ENCODE data around the gene OLFM2. TPM values are rescaled to one million over a fixed set of nuclear protein-coding genes. Genes with fewer than 3 reads are reported as not detected.

Gene OLFM2
- total and polyA plus RNA-seq, 2 donors from 2014 or later, result 2.1 to 5.4 TPM

GRCh38 chr19:9861503-9861902 lies 74.8 kb downstream of the OLFM2 start:
- FAIRE-seq (no peak), DNase-seq (no peak)
- Histone ChIP-seq H3K4me1 (ENCODE audit: control insufficient read depth in 2 of 3, insufficient read depth in 2 of 3, low read depth in 1 of 3, low read length in 3 of 3) (no peaks in the 10 kb centered on the region), H3K9ac (ENCODE audit: low read length in 3 of 3) (no peak overlapping the region), H3K9me3 (ENCODE audit: control insufficient read depth in 2 of 3, insufficient read depth in 1 of 3, low read length in 3 of 3) (no peaks in the 10 kb centered on the region), H3K27me3 (ENCODE audit: control insufficient read depth, insufficient read depth, low read length) (no peaks in the 10 kb centered on the region), H3K4me3 (ENCODE audit: low read length in 3 of 3) (no peak overlapping the region), H3K36me3 (ENCODE audit: control insufficient read depth in 2 of 3, insufficient read depth in 3 of 3, low read length in 3 of 3) (no peaks in the 10 kb centered on the region), H3K27ac (ENCODE audit: low read depth in 2 of 2, low read length in 2 of 2) (no peak overlapping the region)
- intact Hi-C loops (cut with DNase I), result no loop called here
- TF ChIP-seq CTCF (IDR thresholded peaks at IDR 0.05; ENCODE audit: borderline replicate concordance, extremely low read depth, insufficient read depth), result no peak

- Histone ChIP-seq H3K9me3 (ENCODE audit: control insufficient read depth in 2 of 3, insufficient read depth in 1 of 3, low read length in 3 of 3) (no peaks in the 10 kb centered on the region), H3K4me1 (ENCODE audit: control insufficient read depth in 2 of 3, insufficient read depth in 2 of 3, low read depth in 1 of 3, low read length in 3 of 3) (no peaks in the 10 kb centered on the region), H3K27me3 (ENCODE audit: control insufficient read depth, insufficient read depth, low read length) (no peaks in the 10 kb centered on the region), H3K36me3 (ENCODE audit: control insufficient read depth in 2 of 3, insufficient read depth in 3 of 3, low read length in 3 of 3) (no peaks in the 10 kb centered on the region), H3K27ac (ENCODE audit: low read depth in 2 of 2, low read length in 2 of 2) (no peak overlapping the region), H3K9ac (ENCODE audit: low read length in 3 of 3) (no peak overlapping the region), H3K4me3 (ENCODE audit: low read length in 3 of 3) (no peak overlapping the region)
- TF ChIP-seq CTCF (IDR thresholded peaks at IDR 0.05; ENCODE audit: borderline replicate concordance, extremely low read depth, insufficient read depth), result no peak
- DNase-seq (no peak), FAIRE-seq (no peak)
- intact Hi-C loops (cut with DNase I), result no loop called here
Observed at GRCh38 chr19:9860407-9860806, 75.9 kb downstream of the OLFM2 start.

GRCh38 chr19:9858766-9859165 lies 77.5 kb downstream of the OLFM2 start:
- Histone ChIP-seq H3K9me3 (ENCODE audit: control insufficient read depth in 2 of 3, insufficient read depth in 1 of 3, low read length in 3 of 3) (no peaks in the 10 kb centered on the region), H3K4me1 (ENCODE audit: control insufficient read depth in 2 of 3, insufficient read depth in 2 of 3, low read depth in 1 of 3, low read length in 3 of 3) (no peaks in the 10 kb centered on the region), H3K27me3 (ENCODE audit: control insufficient read depth, insufficient read depth, low read length) (no peaks in the 10 kb centered on the region), H3K9ac (ENCODE audit: low read length in 3 of 3) (no peak overlapping the region), H3K27ac (ENCODE audit: low read depth in 2 of 2, low read length in 2 of 2) (no peak overlapping the region), H3K4me3 (ENCODE audit: low read length in 3 of 3) (no peak overlapping the region), H3K36me3 (ENCODE audit: control insufficient read depth in 2 of 3, insufficient read depth in 3 of 3, low read length in 3 of 3) (no peaks in the 10 kb centered on the region)
- FAIRE-seq, result no peak
- DNase-seq, result no peak
- TF ChIP-seq CTCF (IDR thresholded peaks at IDR 0.05; ENCODE audit: borderline replicate concordance, extremely low read depth, insufficient read depth), result no peak
- intact Hi-C loops (cut with DNase I), result no loop called here
